Gastrocnemius medialis (tissue), 4 donors: ENCODE results near the gene SLC5A8.

Experiments used
- CTCF ChIP-seq, 5 experiments: fragments of 450-650 bp in 3 of 5; fragments of 200-600 bp in 2 of 5; sonication (generic) in 2 of 5; IDR thresholded peaks in 4 of 5; conservative IDR thresholded peaks in 1 of 5; 1 replicate in 4 of 5; 2 replicates in 1 of 5; pipeline ENCODE4 v1.5.1; 2016 to 2019; ENCODE audit warnings: antibody characterized with exemption in 5 of 5, mild to moderate bottlenecking in 3 of 5, moderate library complexity in 3 of 5
- POLR2A ChIP-seq, 2 donors: fragments of 450-650 bp; IDR thresholded peaks; one replicate each; pipeline ENCODE4 v1.6.1; 2017; ENCODE audit warnings: antibody characterized with exemption in 2 of 2, mild to moderate bottlenecking in 2 of 2, moderate library complexity in 2 of 2

GRCh38 chr12:101117842-101118241, 92.2 kb downstream of the SLC5A8 start:
- TF ChIP-seq CTCF (IDR thresholded peaks at IDR 0.05 in 4 of 5, conservative IDR thresholded peaks at IDR 0.05 in 1 of 5) (no peak), POLR2A (IDR thresholded peaks at IDR 0.05) (no peak)
